Activated naive CD8-positive, alpha-beta T cell treated with anti-CD3 and anti-CD28 coated beads, Interleukin-2, amount 50 U/mL, for 24 hours (primary cell): ENCODE measurements around the gene BCAS4.

Source experiments
- ATAC-seq: fragments of 150-1000 bp; cut with Tn5 transposase; one replicate; pipeline ENCODE4 v1.10.0; 2021
- DNase-seq: peaks from one replicate; pipeline ENCODE4 v3.0.0; 2021
- H3K27ac Mint-ChIP-seq: one replicate; pipeline ENCODE4 v1.8.0; 2021; ENCODE audit warnings: mild to moderate bottlenecking, mixed read lengths
- H3K27me3 Mint-ChIP-seq: one replicate; pipeline ENCODE4 v1.8.0; 2021; ENCODE audit warnings: mixed read lengths
- H3K36me3 Mint-ChIP-seq: one replicate; pipeline ENCODE4 v1.8.0; 2021; ENCODE audit warnings: low read depth, mixed read lengths
- H3K4me1 Mint-ChIP-seq: one replicate; pipeline ENCODE4 v1.8.0; 2021; ENCODE audit warnings: mixed read lengths
- H3K4me3 Mint-ChIP-seq: one replicate; pipeline ENCODE4 v1.8.0; 2021; ENCODE audit warnings: mild to moderate bottlenecking, moderate library complexity, mixed read lengths
- H3K9me3 Mint-ChIP-seq: one replicate; pipeline ENCODE4 v1.8.0; 2021; ENCODE audit warnings: mixed read lengths

Gene BCAS4

GRCh38 chr20:50920997-50921396 lies 126.1 kb downstream of the BCAS4 start:
- Mint-ChIP-seq H3K27ac (peak overlapping the region; percentile 35), H3K36me3 (peaks cover 36% of the 10 kb centered on the region), H3K4me1 (peaks cover 86% of the 10 kb centered on the region), H3K9me3 (no peaks in the 10 kb centered on the region), H3K27me3 (no peaks in the 10 kb centered on the region), H3K4me3 (no peak overlapping the region)
- DNase-seq (no peak), ATAC-seq (no peak)

- DNase-seq (no peak), ATAC-seq (no peak)
- H3K4me1 Mint-ChIP-seq: peaks cover 84% of the 10 kb centered on the region
- H3K4me3 Mint-ChIP-seq: no peak overlapping the region
- no peaks in the 10 kb centered on the region for H3K9me3 Mint-ChIP-seq
- peaks cover 32% of the 10 kb centered on the region for H3K36me3 Mint-ChIP-seq
- peak overlapping the region; percentile 59 for H3K27ac Mint-ChIP-seq
- no peaks in the 10 kb centered on the region for H3K27me3 Mint-ChIP-seq
Measured at GRCh38 chr20:50921803-50922501, 127.1 kb downstream of the BCAS4 start.

GRCh38 chr20:50924261-50924920 lies 129.5 kb downstream of the BCAS4 start:
- no peaks in the 10 kb centered on the region for H3K9me3 Mint-ChIP-seq
- H3K27me3 Mint-ChIP-seq: no peaks in the 10 kb centered on the region
- H3K4me1 Mint-ChIP-seq: peaks cover 85% of the 10 kb centered on the region
- ATAC-seq: no peak
- H3K27ac Mint-ChIP-seq: no peak overlapping the region
- DNase-seq: no peak
- no peak overlapping the region for H3K4me3 Mint-ChIP-seq
- H3K36me3 Mint-ChIP-seq: peaks cover 52% of the 10 kb centered on the region

GRCh38 chr20:50926530-50926929 lies 131.7 kb downstream of the BCAS4 start:
- no peak for ATAC-seq
- no peak for DNase-seq
- Mint-ChIP-seq H3K4me1 (peaks cover 75% of the 10 kb centered on the region), H3K27ac (no peak overlapping the region), H3K9me3 (no peaks in the 10 kb centered on the region), H3K36me3 (peaks cover 55% of the 10 kb centered on the region), H3K27me3 (no peaks in the 10 kb centered on the region), H3K4me3 (no peak overlapping the region)
